ENCODE measurements around the gene CPA1.
A peak's percentile ranks its signal among the peaks of the same experiment; 100 is the strongest.

The CPA1 gene

GRCh38 chr7:130415006-130415405, 34.7 kb downstream of the CPA1 start:
- peak; percentile 32 for DNase-seq
- in situ Hi-C loops (cut with MboI; ENCODE audit: low pct_unique_long_range_greater_than_20kb, low sequenced_read_pairs): no loop called here

GRCh38 chr7:130417213-130417612, 36.9 kb downstream of the CPA1 start:
- in situ Hi-C loops (cut with MboI; ENCODE audit: low pct_unique_long_range_greater_than_20kb, low sequenced_read_pairs): no loop called here

GRCh38 chr7:130418306-130418705, 38.0 kb downstream of the CPA1 start:
- no peak for DNase-seq
- in situ Hi-C loops (cut with MboI; ENCODE audit: low pct_unique_long_range_greater_than_20kb, low sequenced_read_pairs): no loop called here

More at GRCh38 chr7:130417213-130417612, 36.9 kb downstream of the CPA1 start:
- peak; percentile 67 for DNase-seq

GRCh38 chr7:130419658-130420057, 39.4 kb downstream of the CPA1 start:
- DNase-seq: no peak
- in situ Hi-C loops (cut with MboI; ENCODE audit: low pct_unique_long_range_greater_than_20kb, low sequenced_read_pairs): no loop called here

- DNase-seq: no peak
- in situ Hi-C loops (cut with MboI; ENCODE audit: low pct_unique_long_range_greater_than_20kb, low sequenced_read_pairs): no loop called here
These were observed 40.8 kb downstream of the CPA1 start for GRCh38 chr7:130420943-130421578.

GRCh38 chr7:130421684-130422083, 41.4 kb downstream of the CPA1 start:
- in situ Hi-C loops (cut with MboI; ENCODE audit: low pct_unique_long_range_greater_than_20kb, low sequenced_read_pairs): no loop called here
- DNase-seq: no peak

- in situ Hi-C loops (cut with MboI; ENCODE audit: low pct_unique_long_range_greater_than_20kb, low sequenced_read_pairs): no loop called here
- no peak for DNase-seq
These were observed 43.3 kb downstream of the CPA1 start for GRCh38 chr7:130423501-130424037.

GRCh38 chr7:130425796-130426195, 45.5 kb downstream of the CPA1 start:
- in situ Hi-C loops (cut with MboI; ENCODE audit: low pct_unique_long_range_greater_than_20kb, low sequenced_read_pairs): no loop called here
- DNase-seq: no peak

- in situ Hi-C loops (cut with MboI; ENCODE audit: low pct_unique_long_range_greater_than_20kb, low sequenced_read_pairs): no loop called here
- DNase-seq: peak; percentile 70
These were observed 46.3 kb downstream of the CPA1 start for GRCh38 chr7:130426564-130426963.

GRCh38 chr7:130429019-130429418, 48.7 kb downstream of the CPA1 start:
- in situ Hi-C loops (cut with MboI; ENCODE audit: low pct_unique_long_range_greater_than_20kb, low sequenced_read_pairs): no loop called here
- no peak for DNase-seq

GRCh38 chr7:130430115-130430514, 49.8 kb downstream of the CPA1 start:
- in situ Hi-C loops (cut with MboI; ENCODE audit: low pct_unique_long_range_greater_than_20kb, low sequenced_read_pairs): no loop called here
- no peak for DNase-seq

- in situ Hi-C loops (cut with MboI; ENCODE audit: low pct_unique_long_range_greater_than_20kb, low sequenced_read_pairs): no loop called here
- no peak for DNase-seq
These were observed 50.8 kb downstream of the CPA1 start for GRCh38 chr7:130430841-130431666.

- DNase-seq: no peak
- in situ Hi-C loops (cut with MboI; ENCODE audit: low pct_unique_long_range_greater_than_20kb, low sequenced_read_pairs): no loop called here
These were observed 52.6 kb downstream of the CPA1 start for GRCh38 chr7:130432886-130433285.

GRCh38 chr7:130433301-130433700, 53.0 kb downstream of the CPA1 start:
- DNase-seq: peak; percentile 68
- in situ Hi-C loops (cut with MboI; ENCODE audit: low pct_unique_long_range_greater_than_20kb, low sequenced_read_pairs): no loop called here

GRCh38 chr7:130435311-130435854, 55.1 kb downstream of the CPA1 start:
- DNase-seq: no peak
- in situ Hi-C loops (cut with MboI; ENCODE audit: low pct_unique_long_range_greater_than_20kb, low sequenced_read_pairs): no loop called here

- DNase-seq: no peak
- in situ Hi-C loops (cut with MboI; ENCODE audit: low pct_unique_long_range_greater_than_20kb, low sequenced_read_pairs): no loop called here
These were observed 56.0 kb downstream of the CPA1 start for GRCh38 chr7:130436253-130436652.
